ENCODE data around the gene TADA1.
"Not testable (repeated sequence)": the region's sequence is repeated elsewhere in the genome, so short reads cannot be mapped to it uniquely, and the experiment has no call there.

Gene TADA1

DNA sequence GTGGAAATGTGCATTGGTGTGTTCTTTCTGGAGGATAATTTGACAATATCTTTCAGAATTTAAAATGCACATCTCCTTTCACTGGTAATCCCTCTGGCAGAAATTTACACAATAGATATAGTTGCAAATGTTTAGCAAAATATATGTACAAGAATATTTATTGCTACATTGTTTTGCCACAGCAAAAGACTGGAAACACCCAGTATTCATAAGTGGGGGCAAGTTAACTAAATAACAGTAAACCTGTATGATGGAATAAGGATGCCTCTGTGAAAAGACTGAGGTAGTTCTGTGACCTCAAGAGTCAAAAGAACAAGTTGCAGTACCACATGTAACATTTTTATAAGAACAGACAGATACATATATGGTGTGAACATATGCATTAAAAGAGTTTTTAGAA lies 13.7 kb upstream of the TADA1 start:
- DNase-seq = no peak

GRCh38 chr1:166888373-166889111 lies 12.5 kb upstream of the TADA1 start:
- DNase-seq = no peak

DNA sequence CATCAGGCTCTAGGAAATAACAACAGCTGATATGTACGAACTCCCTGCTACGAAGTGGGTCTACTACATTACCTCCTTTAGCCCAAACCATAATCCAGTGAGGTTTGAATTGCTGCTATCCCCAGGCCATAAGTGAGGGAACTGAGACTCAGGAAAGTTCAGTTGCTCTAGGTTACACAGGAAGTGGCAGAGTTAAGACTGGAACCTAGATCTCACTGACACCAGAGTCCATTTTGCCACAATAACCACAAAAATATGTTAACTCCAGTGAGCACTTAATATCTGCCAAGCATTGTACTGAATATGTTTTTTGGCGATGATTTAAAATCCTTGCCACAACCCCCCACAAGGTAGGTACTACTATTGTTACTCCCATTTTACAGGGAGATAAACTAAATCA lies 8.9 kb upstream of the TADA1 start:
- no peak for DNase-seq

- DNase-seq = peak; percentile 64
Measured at GRCh38 chr1:166884040-166884642, 8.1 kb upstream of the TADA1 start.

DNA sequence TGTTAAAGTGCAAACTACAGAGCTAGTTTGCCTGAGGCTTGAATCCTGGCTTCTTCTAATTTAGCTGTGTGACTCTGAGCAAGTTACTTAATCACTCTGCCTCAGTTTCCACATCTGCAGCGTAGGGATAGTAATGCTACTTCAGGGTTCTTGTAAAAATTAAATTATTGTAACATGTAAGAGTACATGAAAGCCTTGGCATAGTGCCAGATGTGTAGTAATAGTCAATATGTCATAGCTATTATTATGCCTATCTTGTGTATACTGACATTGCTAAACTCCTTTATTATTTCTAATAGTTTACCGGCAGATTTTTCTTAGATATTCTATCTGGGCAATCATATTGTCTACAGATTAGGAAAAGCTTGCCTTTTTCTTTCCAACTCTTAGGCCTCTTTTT lies 6.8 kb upstream of the TADA1 start:
- no peak for DNase-seq

DNA sequence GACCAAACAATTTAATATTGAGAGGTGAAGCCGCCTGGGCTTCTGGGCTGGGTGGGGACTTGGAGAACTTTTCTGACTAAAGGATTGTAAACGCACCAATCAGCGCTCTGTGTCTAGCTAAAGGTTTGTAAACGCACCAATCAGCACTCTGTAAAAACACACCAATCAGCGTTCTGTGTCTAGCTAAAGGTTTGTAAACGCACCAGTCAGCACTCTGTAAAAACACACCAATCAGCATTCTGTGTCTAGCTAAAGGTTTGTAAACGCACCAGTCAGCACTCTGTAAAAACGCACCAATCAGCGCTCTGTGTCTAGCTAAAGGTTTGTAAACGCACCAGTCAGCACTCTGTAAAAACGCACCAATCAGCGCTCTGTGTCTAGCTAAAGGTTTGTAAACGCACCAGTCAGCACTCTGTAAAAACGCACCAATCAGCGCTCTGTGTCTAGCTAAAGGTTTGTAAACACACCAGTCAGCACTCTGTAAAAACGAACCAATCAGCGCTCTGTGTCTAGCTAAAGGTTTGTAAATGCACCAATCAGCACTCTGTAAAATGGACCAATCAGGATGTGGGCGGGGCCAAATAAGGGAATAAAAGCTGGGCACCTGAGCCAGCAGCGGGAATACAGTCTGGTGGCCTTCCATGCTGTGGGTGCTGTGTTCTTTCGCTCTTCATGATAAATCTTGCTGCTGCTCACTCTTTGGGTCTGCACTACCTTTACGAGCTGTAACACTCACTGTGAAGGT lies 2.3 kb upstream of the TADA1 start:
- DNase-seq = not testable (repeated sequence)

DNA sequence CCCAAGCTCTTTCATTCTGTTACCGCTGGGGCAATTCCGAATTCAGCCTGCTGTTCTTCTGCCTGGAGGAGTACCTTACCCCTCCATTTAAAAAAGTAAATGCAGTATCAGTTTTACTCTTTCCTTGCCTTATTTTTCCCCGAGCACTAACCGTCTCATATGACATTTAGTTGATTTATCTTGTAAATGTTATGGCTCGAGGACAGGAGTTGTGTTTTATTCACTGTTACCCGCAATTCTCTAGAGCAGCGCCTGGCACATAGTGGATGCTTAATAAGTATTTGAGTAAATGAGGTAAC lies 425 bp upstream of the TADA1 start:
- DNase-seq = no peak

DNA sequence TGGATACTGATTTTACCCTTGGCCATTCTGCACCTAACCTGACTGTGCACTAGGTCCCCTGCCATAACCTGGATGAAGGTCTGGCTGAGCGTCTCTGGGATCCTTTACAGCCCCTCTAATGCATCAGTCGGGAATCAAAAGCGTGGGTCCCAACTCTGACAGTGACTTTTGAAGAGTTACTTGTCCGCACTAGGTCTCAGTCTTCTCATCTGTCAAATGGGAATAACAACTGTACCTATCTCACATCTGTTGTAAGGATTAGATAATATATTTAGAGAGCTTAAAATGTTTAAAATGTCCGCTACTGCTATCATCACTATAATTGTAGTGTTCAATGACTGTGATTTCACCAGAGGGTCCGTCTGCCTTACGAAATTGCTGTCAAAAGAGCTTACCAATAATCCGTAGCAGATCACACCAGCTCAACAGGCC lies 746 bp downstream of the TADA1 start:
- DNase-seq = no peak

- no peak for DNase-seq
Measured at GRCh38 chr1:166874464-166874863, 1.6 kb downstream of the TADA1 start.

DNA sequence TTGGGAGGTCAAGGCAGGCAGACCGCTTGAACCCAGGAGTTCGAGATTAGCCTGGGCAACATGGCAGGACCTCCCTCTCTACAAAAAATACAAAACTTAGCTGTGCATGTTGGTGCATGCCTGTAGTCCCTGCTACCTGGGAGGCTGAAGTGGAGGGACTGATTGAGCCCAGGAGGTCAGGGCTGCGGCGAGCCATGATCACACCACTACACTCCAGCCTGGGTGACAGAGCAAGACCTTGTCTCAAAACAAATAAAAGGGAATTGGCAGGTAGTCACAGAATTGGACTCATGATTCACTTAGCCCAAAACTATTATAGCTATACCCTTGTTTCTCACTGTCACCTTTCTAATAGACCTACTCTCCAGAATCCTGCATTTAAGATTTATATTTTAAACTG lies 5.5 kb downstream of the TADA1 start:
- no peak for DNase-seq

- no peak for DNase-seq
Measured at GRCh38 chr1:166869318-166870099, 6.6 kb downstream of the TADA1 start.

DNA sequence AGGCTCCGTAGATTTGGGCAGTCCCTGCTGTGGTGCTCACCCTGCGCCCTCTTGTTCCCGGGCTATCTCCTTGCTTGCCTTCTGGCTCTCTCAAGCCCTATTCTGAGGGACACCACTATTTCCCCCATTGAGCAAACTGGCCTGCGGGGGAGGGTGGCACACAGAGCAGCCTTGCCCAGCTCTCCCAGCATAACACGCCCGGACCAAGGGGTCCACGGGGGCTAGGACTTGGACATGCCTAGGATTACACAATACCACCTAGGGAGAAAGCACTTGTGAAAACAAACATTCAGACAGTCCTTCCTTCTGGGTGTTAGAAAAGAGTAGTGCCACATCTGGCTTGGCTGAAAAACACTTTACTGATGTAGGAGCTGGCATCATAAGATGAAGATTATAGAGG lies 7.4 kb downstream of the TADA1 start:
- DNase-seq = no peak

- DNase-seq = no peak
Measured at GRCh38 chr1:166865926-166866325, 10.1 kb downstream of the TADA1 start.

- no peak for DNase-seq
Measured at GRCh38 chr1:166859597-166859996, 16.5 kb downstream of the TADA1 start.

DNA sequence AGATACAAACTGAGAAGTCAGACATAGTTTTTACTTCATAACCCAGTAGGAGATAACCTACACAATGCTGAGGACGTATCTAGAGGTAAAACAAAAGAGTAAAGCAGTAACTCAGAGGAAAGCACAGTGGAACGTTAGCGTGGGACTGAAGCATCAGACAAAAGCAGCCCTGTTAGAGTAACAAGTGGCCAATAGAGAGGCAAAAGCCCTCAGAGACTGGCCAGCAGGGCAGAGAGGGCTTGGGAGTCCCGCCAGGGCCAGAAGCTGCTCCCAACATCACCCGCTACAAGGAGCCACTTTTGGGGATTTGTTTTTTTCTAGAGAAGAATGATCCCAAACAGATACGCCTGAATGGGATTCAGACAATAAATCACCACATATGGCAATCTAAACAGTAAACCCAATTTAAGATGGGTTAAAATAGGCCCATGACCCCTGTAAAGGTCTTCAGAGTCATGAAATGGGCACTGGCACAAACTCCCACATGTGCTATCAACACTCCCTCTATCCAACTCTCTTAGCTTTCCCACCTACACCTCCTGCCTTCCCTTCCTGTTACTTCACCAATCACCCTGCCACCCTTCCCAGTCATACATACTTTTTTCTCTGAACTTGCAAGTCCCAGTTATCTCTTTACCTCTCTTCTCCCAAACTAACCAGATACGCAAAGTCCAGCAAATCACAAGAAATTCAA lies 17.2 kb downstream of the TADA1 start:
- DNase-seq = no peak

DNA sequence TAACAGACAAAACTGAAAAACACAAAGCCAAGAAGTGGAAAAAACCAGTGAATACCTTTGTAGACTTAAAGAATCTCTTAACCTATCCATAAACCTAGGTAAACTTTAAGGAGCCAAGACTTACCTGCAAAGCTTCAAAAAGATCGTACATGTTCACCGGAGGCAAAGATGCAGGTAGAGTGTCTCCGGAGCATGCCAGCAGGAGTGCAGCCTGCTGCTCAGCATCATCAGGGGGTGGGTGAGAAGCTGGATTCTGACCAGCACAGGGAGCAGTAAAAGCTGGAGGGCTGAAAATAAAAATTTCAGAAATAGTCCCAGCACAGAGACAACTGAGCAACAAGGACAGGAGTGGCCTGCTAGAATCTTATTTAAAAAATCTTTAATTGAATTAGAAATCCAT lies 18.1 kb downstream of the TADA1 start:
- DNase-seq = no peak

- no peak for DNase-seq
Measured at GRCh38 chr1:166855558-166855957, 20.5 kb downstream of the TADA1 start.

DNA sequence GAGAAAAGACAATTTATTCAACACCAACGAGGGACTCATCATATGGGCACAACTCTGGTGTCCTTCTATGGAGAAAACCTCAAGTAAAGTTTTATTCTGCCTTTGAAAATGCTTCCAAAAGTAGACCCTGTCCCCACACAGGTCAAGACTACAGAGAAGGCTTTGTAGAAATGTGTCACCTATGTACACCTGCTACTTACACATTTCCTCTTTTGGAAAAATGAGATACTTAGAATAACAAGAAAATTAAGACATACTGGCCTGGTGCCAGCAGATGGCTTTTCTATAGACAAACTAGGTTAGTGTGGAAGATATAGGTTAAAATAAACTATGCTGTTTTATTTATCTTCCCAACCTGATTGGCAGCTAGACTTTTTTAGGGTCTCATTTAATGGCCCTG lies 23.1 kb downstream of the TADA1 start:
- DNase-seq = no peak

- no peak for DNase-seq
Measured at GRCh38 chr1:166849135-166849534, 26.9 kb downstream of the TADA1 start.

- no peak for DNase-seq
Measured at GRCh38 chr1:166848193-166848592, 27.9 kb downstream of the TADA1 start.

GRCh38 chr1:166844791-166845190 lies 31.3 kb downstream of the TADA1 start:
- no peak for DNase-seq

- DNase-seq = no peak
Measured at GRCh38 chr1:166843769-166844596, 32.1 kb downstream of the TADA1 start.

Data from stimulated activated CD8-positive, alpha-beta memory T cell treated with anti-CD3 and anti-CD28 coated beads, Interleukin-4, amount 100 ng/mL, for 48 hours (primary cell).